Body of pancreas (tissue), 4 donors: ENCODE data around the gene TRIOBP.

Experiments used
- CTCF ChIP-seq, 7 experiments: fragments of 450-650 bp in 4 of 7; fragments of 200-600 bp in 3 of 7; sonication (generic) in 3 of 7; IDR thresholded peaks; one replicate each; pipeline ENCODE4 v1.5.1; 2016 to 2019; ENCODE audit warnings: antibody characterized with exemption in 7 of 7
- POLR2A ChIP-seq, 3 donors: fragments of 450-650 bp; IDR thresholded peaks; one replicate each; pipeline ENCODE4 v1.6.1; 2016; ENCODE audit warnings: antibody characterized with exemption in 3 of 3, mild to moderate bottlenecking in 2 of 3

DNA sequence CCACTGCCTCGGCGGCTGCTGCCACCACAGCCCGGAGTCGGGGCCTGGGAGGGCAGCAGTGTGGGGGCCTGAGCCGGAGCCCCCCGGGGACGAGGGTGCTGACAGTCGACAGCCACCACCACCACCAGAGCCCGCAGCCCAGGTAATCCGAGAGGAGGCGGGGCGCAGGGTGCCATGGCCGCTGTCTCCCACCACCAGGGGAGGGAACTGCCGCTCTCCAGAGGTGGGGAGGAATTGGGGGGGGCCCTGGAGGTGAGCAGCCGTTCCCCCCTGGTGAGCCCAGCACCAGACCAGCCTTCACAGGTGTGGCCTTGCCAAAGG, 12.6 kb downstream of the TRIOBP start:
- no peak for TF ChIP-seq POLR2A (IDR thresholded peaks at IDR 0.05)
- no peak for TF ChIP-seq CTCF (IDR thresholded peaks at IDR 0.05)
